Measurements from ENCODE around the gene IGFL4.

The IGFL4 gene

DNA sequence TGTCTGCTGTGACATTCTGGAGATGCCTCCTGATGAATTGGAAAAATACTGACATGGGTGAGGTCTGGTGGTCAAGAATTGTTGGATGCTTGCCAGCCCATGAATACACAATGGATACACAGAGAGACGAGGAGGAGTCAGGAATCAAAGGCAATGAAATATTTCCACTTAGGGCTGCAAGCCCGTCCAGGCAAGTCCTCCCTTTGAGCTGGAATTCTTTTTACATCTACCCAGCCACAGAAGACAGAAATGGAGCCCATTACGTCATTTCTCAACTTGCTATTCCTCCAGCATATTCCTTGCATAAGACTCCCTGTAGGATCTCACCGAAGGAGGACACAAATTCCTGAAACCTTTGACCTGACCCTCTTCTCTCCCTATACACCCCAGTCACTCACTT lies 15.7 kb upstream of the IGFL4 start:
- TF ChIP-seq, protein P1, sequence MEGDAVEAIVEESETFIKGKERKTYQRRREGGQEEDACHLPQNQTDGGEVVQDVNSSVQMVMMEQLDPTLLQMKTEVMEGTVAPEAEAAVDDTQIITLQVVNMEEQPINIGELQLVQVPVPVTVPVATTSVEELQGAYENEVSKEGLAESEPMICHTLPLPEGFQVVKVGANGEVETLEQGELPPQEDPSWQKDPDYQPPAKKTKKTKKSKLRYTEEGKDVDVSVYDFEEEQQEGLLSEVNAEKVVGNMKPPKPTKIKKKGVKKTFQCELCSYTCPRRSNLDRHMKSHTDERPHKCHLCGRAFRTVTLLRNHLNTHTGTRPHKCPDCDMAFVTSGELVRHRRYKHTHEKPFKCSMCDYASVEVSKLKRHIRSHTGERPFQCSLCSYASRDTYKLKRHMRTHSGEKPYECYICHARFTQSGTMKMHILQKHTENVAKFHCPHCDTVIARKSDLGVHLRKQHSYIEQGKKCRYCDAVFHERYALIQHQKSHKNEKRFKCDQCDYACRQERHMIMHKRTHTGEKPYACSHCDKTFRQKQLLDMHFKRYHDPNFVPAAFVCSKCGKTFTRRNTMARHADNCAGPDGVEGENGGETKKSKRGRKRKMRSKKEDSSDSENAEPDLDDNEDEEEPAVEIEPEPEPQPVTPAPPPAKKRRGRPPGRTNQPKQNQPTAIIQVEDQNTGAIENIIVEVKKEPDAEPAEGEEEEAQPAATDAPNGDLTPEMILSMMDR (IDR thresholded peaks at IDR 0.05; ENCODE audit: insufficient read depth, low read length, missing control alignments): no peak
- DNase-seq (ENCODE audit: low read depth, low spot score): no peak
- ChIA-PET CTCF (interaction anchor here (0.9 to 1.5 kb wide), 3 partner anchors 13 to 37 kb away, joined by 3 read pairs; no protein-coding TSS in a partner anchor), POLR2A (no interaction called here)
- H3K4me3 ChIP-seq (ENCODE audit: low read depth, low read length): no peak overlapping the region

DNA sequence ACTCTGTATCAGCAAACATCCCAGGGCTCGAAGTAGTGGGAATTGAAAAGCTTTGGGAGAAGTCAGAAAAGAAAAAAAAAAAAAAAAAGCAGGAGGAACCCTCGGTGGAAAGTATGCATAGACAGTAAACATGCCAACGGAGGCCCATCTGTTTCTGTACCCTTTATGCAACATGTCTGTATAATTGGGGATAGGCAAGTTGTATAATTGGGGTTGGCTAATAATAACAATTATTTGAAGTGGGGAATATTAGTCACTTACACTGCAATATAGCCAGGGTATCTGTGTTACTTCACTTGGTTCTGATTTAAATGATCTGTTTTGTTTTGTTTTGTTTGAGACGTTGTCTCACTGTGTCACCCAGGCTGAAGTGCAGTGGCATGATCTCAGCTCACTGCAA lies 12.1 kb upstream of the IGFL4 start:
- TF ChIP-seq, protein P1 (IDR thresholded peaks at IDR 0.05; ENCODE audit: insufficient read depth, low read length, missing control alignments): no peak
- ChIA-PET CTCF (interaction anchor here (0.9 to 6.5 kb wide), 2 partner anchors 12 to 25 kb away, joined by 3 to 48 read pairs; no protein-coding TSS in a partner anchor), POLR2A (no interaction called here)
- no peak for DNase-seq (ENCODE audit: low read depth, low spot score)
- no peak overlapping the region for H3K4me3 ChIP-seq (ENCODE audit: low read depth, low read length)

GRCh38 chr19:46049597-46049996 lies 8.8 kb upstream of the IGFL4 start:
- no peak for DNase-seq (ENCODE audit: low read depth, low spot score)
- ChIA-PET CTCF (interaction anchor here (1.0 to 6.5 kb wide), 4 partner anchors 21 to 32 kb away, joined by 3 to 48 read pairs (median 8); no protein-coding TSS in a partner anchor), POLR2A (interaction anchor here (0.5 kb wide), 1 partner anchor 20 kb away, joined by 5 read pairs; no protein-coding TSS in a partner anchor)
- TF ChIP-seq, protein P1 (IDR thresholded peaks at IDR 0.05; ENCODE audit: insufficient read depth, low read length, missing control alignments): no peak
- H3K4me3 ChIP-seq (ENCODE audit: low read depth, low read length): no peak overlapping the region

DNA sequence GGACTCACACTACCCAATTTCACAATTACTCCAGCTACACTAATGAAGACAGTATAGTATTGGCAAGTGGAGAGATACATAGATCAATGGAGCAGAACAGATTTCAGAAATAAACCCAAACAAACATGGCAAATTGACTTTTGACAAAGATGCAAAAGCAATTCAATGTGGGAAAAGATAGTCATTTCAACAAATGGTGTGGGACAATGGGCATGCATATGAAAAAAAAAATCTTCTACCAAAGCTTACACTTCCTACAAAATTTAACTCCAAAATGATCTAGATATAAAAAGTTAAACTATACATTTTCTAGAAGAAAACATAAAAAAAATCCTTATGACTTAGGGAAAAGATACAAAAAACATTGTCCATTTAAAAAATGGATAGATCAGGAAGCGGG lies 2.7 kb upstream of the IGFL4 start:
- POLR2A ChIA-PET: no interaction called here
- H3K4me3 ChIP-seq (ENCODE audit: low read depth, low read length): no peak overlapping the region
- DNase-seq (ENCODE audit: low read depth, low spot score): no peak
- TF ChIP-seq, protein P1 (IDR thresholded peaks at IDR 0.05; ENCODE audit: insufficient read depth, low read length, missing control alignments): no peak
- CTCF ChIA-PET: interaction anchor here (0.7 to 5.1 kb wide), 7 partner anchors 8 to 34 kb away, joined by 3 to 67 read pairs (median 5); no protein-coding TSS in a partner anchor

- POLR2A ChIA-PET: interaction anchor here (0.7 kb wide), 1 partner anchor 127 kb away, joined by 3 read pairs; no protein-coding TSS in a partner anchor
Observed at GRCh38 chr19:46042252-46042883, 1.6 kb upstream of the IGFL4 start.

GRCh38 chr19:46040125-46040524 lies 677 bp downstream of the IGFL4 start:
- no peak overlapping the region for H3K4me3 ChIP-seq (ENCODE audit: low read depth, low read length)
- POLR2A ChIA-PET: no interaction called here
- DNase-seq (ENCODE audit: low read depth, low spot score): no peak
- CTCF ChIA-PET: interaction anchor here (0.9 to 5.1 kb wide), 5 partner anchors 12 to 38 kb away, joined by 3 to 67 read pairs (median 7); no protein-coding TSS in a partner anchor
- TF ChIP-seq, protein P1 (IDR thresholded peaks at IDR 0.05; ENCODE audit: insufficient read depth, low read length, missing control alignments): no peak

More at GRCh38 chr19:46042252-46042883, 1.6 kb upstream of the IGFL4 start:
- no peak for DNase-seq (ENCODE audit: low read depth, low spot score)
- TF ChIP-seq, protein P1 (IDR thresholded peaks at IDR 0.05; ENCODE audit: insufficient read depth, low read length, missing control alignments): no peak
- no peak overlapping the region for H3K4me3 ChIP-seq (ENCODE audit: low read depth, low read length)
- CTCF ChIA-PET: interaction anchor here (0.7 to 5.1 kb wide), 7 partner anchors 8 to 223 kb away, joined by 3 to 67 read pairs (median 5); no protein-coding TSS in a partner anchor
